Spleen (tissue), 11 donors: Measurements from ENCODE around the gene SH3BP4. TPM values are rescaled to one million over a fixed set of nuclear protein-coding genes. Genes with fewer than 3 reads are reported as not detected.

Source experiments
- DNase-seq: peaks from one replicate; pipeline ENCODE4 v3.0.0-alpha.2; 2020
- H3K27ac ChIP-seq, 8 donors: fragments of 200-600 bp; sonication (generic) in 7 of 8; 1 replicate in 4 of 8; 2 replicates in 4 of 8; pipeline versions ENCODE4 v1.5.0 to v1.8.0; 2016 to 2021; ENCODE audit warnings: inconsistent platforms in 4 of 8, mild to moderate bottlenecking in 4 of 8, moderate library complexity in 1 of 8
- H3K27me3 ChIP-seq, 7 donors: fragments of 200-600 bp; sonication (generic) in 6 of 7; replicated peaks in 1 of 7; 1 replicate in 4 of 7; 2 replicates in 3 of 7; pipeline versions ENCODE4 v1.5.0 to v1.8.0; 2016 to 2021; ENCODE audit warnings: inconsistent platforms in 3 of 7, mild to moderate bottlenecking in 1 of 7
- H3K36me3 ChIP-seq, 6 donors: fragments of 200-600 bp; sonication (generic) in 5 of 6; 1 replicate in 4 of 6; 2 replicates in 2 of 6; pipeline versions ENCODE4 v1.5.0 to v1.8.0; 2016 to 2021; ENCODE audit warnings: inconsistent platforms in 2 of 6
- H3K4me1 ChIP-seq, 6 donors: fragments of 200-600 bp; sonication (generic) in 5 of 6; 1 replicate in 3 of 6; 2 replicates in 3 of 6; pipeline versions ENCODE4 v1.5.0 to v1.8.0; 2016 to 2021; ENCODE audit warnings: inconsistent platforms in 3 of 6
- H3K4me3 ChIP-seq, 8 donors: fragments of 200-600 bp; sonication (generic) in 7 of 8; 1 replicate in 4 of 8; 2 replicates in 4 of 8; pipeline versions ENCODE4 v1.5.0 to v1.8.0; 2016 to 2021; ENCODE audit warnings: inconsistent platforms in 4 of 8, mild to moderate bottlenecking in 4 of 8, moderate library complexity in 2 of 8
- H3K9me3 ChIP-seq, 8 donors: fragments of 200-600 bp; sonication (generic) in 7 of 8; 1 replicate in 4 of 8; 2 replicates in 4 of 8; pipeline versions ENCODE4 v1.5.0 to v1.8.0; 2016 to 2021; ENCODE audit warnings: inconsistent platforms in 4 of 8
- CTCF ChIP-seq, 11 experiments: fragments of 200-600 bp in 7 of 11; fragments of 450-650 bp in 4 of 11; sonication (generic) in 4 of 11; IDR thresholded peaks in 8 of 11; conservative IDR thresholded peaks in 3 of 11; 1 replicate in 7 of 11; 2 replicates in 4 of 11; pipeline versions ENCODE4 v1.4.0 to v1.8.0; 2016 to 2021; ENCODE audit warnings: antibody characterized with exemption in 11 of 11, inconsistent platforms in 4 of 11, mild to moderate bottlenecking in 1 of 11
- POLR2A ChIP-seq, 3 donors: fragments of 450-650 bp; IDR thresholded peaks; one replicate each; pipeline ENCODE4 v1.5.1; 2017; ENCODE audit warnings: antibody characterized with exemption in 3 of 3, mild to moderate bottlenecking in 1 of 3
- POLR2AphosphoS5 ChIP-seq, 3 donors: sonication (generic); formaldehyde crosslinking; IDR thresholded peaks; one replicate each; pipeline ENCODE4 v1.5.1; 2017; ENCODE audit warnings: antibody characterized with exemption in 3 of 3
- WGBS, 5 donors: extraction: QIAGEN DNeasy Blood & Tissue Kit in 3 of 5; methylation state at CpG; one replicate each; pipeline versions ENCODE4 v1.1.5 to v1.1.7; 2013 to 2018; 5-methylcytosine and 5-hydroxymethylcytosine counted together
- intact Hi-C: fragments of 100-400 bp; cut with DNase I; formaldehyde crosslinking; loops from one replicate; pipeline ENCODE4 v1.15.0; 2023; ENCODE audit warnings: low total_unique reads
- polyA plus RNA-seq, 3 donors: library from polyadenylated mRNA; stranded (reverse); fragments of 200-250 nt; gene quantifications; one replicate each; pipeline ENCODE4 v1.2.1, GENCODE V29; 2013
- total RNA-seq, 7 donors: library from RNA; depleted of rRNA in 3 of 7; stranded (reverse); fragments of >200 nt in 3 of 7; fragmentation: NEBNext Ultra II Directional in 4 of 7; extraction: Animal tissue kit (Norgen Biotek cat#: 25700) in 4 of 7; gene quantifications; one replicate each; pipeline versions ENCODE4 v1.1.0 to v1.2.1, GENCODE V29; 2016 to 2021
- donor health status: healthy with polysubstance abuse.
- donor health status: DM: no; HTN: no; CAD: no; lungs with moderate emphysema.
- donor health status: DM: no; HTN: no; CAD: no.
- donor health status: Bipolar disorder and iron deficiency.
- donor health status: healthy.
- donor health status: DM: no; HTN: no; CAD: no.
- donor health status: DM: yes; HTN: yes; CAD: no.

Gene SH3BP4
- total and polyA plus RNA-seq, 10 donors: 2.3 to 21.0 (median 12.4) TPM

- no peaks in the 10 kb centered on the region for H3K9me3 ChIP-seq
- TF ChIP-seq POLR2AphosphoS5 (IDR thresholded peaks at IDR 0.05) (no peak), CTCF (IDR thresholded peaks at IDR 0.05 in 8 of 11, conservative IDR thresholded peaks at IDR 0.05 in 3 of 11) (no peak), POLR2A (IDR thresholded peaks at IDR 0.05) (no peak)
- H3K4me1 ChIP-seq: peaks cover 0 to 11% (median 0%) of the 10 kb centered on the region in 6 donors
- H3K27ac ChIP-seq: no peak overlapping the region
- WGBS, 5 donors: 91 to 96% (median 95%) methylated on average over 5 to 10 of the region's 10 CpGs
- H3K27me3 ChIP-seq: no peaks in the 10 kb centered on the region
- no peaks in the 10 kb centered on the region for H3K36me3 ChIP-seq
- intact Hi-C loops: no loop called here
- no peak overlapping the region for H3K4me3 ChIP-seq
- no peak for DNase-seq
These were observed 54.6 kb downstream of the SH3BP4 start for GRCh38 chr2:235006461-235006860.

GRCh38 chr2:235006986-235007385 lies 55.2 kb downstream of the SH3BP4 start:
- intact Hi-C loops: no loop called here
- Histone ChIP-seq H3K27me3 (no peaks in the 10 kb centered on the region), H3K36me3 (no peaks in the 10 kb centered on the region), H3K4me1 (peaks cover 0 to 11% (median 0%) of the 10 kb centered on the region in 6 donors), H3K4me3 (no peak overlapping the region), H3K27ac (no peak overlapping the region), H3K9me3 (no peaks in the 10 kb centered on the region)
- TF ChIP-seq CTCF (IDR thresholded peaks at IDR 0.05 in 8 of 11, conservative IDR thresholded peaks at IDR 0.05 in 3 of 11) (no peak), POLR2A (IDR thresholded peaks at IDR 0.05) (no peak), POLR2AphosphoS5 (IDR thresholded peaks at IDR 0.05) (no peak)
- 78 to 91% (median 86%) methylated on average over 6 of the region's 6 CpGs for WGBS, 5 donors
- no peak for DNase-seq

GRCh38 chr2:235007664-235008457 lies 56.0 kb downstream of the SH3BP4 start:
- no peak overlapping the region for H3K4me3 ChIP-seq
- WGBS, 5 donors: 78 to 87% (median 80%) methylated on average over 23 to 25 of the region's 25 CpGs
- H3K27ac ChIP-seq: no peak overlapping the region
- no peak for DNase-seq
- H3K4me1 ChIP-seq: peaks cover 0 to 11% (median 0%) of the 10 kb centered on the region in 6 donors
- H3K27me3 ChIP-seq: no peaks in the 10 kb centered on the region
- intact Hi-C loops: no loop called here
- no peaks in the 10 kb centered on the region for H3K36me3 ChIP-seq
- H3K9me3 ChIP-seq: no peaks in the 10 kb centered on the region
- TF ChIP-seq POLR2A (IDR thresholded peaks at IDR 0.05) (no peak), CTCF (IDR thresholded peaks at IDR 0.05 in 8 of 11, conservative IDR thresholded peaks at IDR 0.05 in 3 of 11) (no peak), POLR2AphosphoS5 (IDR thresholded peaks at IDR 0.05) (no peak)

- Histone ChIP-seq H3K4me1 (peaks cover 0 to 11% (median 0%) of the 10 kb centered on the region in 6 donors), H3K9me3 (no peaks in the 10 kb centered on the region), H3K27ac (no peak overlapping the region), H3K4me3 (no peak overlapping the region), H3K27me3 (no peaks in the 10 kb centered on the region), H3K36me3 (no peaks in the 10 kb centered on the region)
- intact Hi-C loops: no loop called here
- no peak for DNase-seq
- TF ChIP-seq POLR2AphosphoS5 (IDR thresholded peaks at IDR 0.05): no peak
- TF ChIP-seq POLR2A (IDR thresholded peaks at IDR 0.05): no peak
- no peak for TF ChIP-seq CTCF (IDR thresholded peaks at IDR 0.05 in 8 of 11, conservative IDR thresholded peaks at IDR 0.05 in 3 of 11)
- WGBS, 5 donors: 79 to 89% (median 84%) methylated on average over 6 of the region's 6 CpGs
These were observed 56.8 kb downstream of the SH3BP4 start for GRCh38 chr2:235008584-235009044.
